B cell (primary cell): ENCODE data around the gene HDDC2. TPM values are rescaled to one million over a fixed set of nuclear protein-coding genes. Genes with fewer than 3 reads are reported as not detected.

ENCODE experiments used
- ATAC-seq: fragments of 200-7000 bp; cut with Tn5 transposase; one replicate; pipeline ENCODE4 v1.10.0; 2021; ENCODE audit warnings: low read depth, mild to moderate bottlenecking, moderate number of reproducible peaks, moderate library complexity
- CTCF ChIA-PET: fragments of 350-600 bp; sonication (Branson Sonifier 250); formaldehyde crosslinking; loops from one replicate; lab custom pipeline; 2021; ENCODE audit warnings: antibody characterized with exemption, inconsistent platforms; lab: Charles Lee
- POLR2A ChIA-PET: fragments of 350-600 bp; sonication (Branson Sonifier 250); formaldehyde crosslinking; loops from one replicate; lab custom pipeline; 2021; ENCODE audit warnings: antibody characterized with exemption; lab: Charles Lee
- DNase-seq: peaks from one replicate; pipeline ENCODE4 v3.0.0; 2013
- H2AFZ ChIP-seq: 2 replicates; pipeline ENCODE4 v1.6.1; 2012; ENCODE audit warnings: mild to moderate bottlenecking, low read depth, low read length; ENCODE audit not compliant: insufficient read depth, poor library complexity, severe bottlenecking
- H3K27ac ChIP-seq, 2 donors: 1 replicate in 1 of 2; 2 replicates in 1 of 2; pipeline ENCODE4 v1.5.1; 2012 to 2013; ENCODE audit warnings: low read length in 2 of 2, mild to moderate bottlenecking in 2 of 2, moderate library complexity in 1 of 2
- H3K27me3 ChIP-seq, 4 experiments: fragments of 200-600 bp in 1 of 4; sonication (generic) in 1 of 4; replicated peaks in 1 of 4; 1 replicate in 2 of 4; 2 replicates in 2 of 4; pipeline versions ENCODE4 v1.6.1 to v1.7.0; 2013 to 2016; ENCODE audit warnings: low read length in 3 of 4, mild to moderate bottlenecking in 2 of 4, mixed read lengths in 1 of 4, moderate library complexity in 1 of 4; ENCODE audit not compliant: insufficient read depth in 4 of 4, control insufficient read depth in 3 of 4; ENCODE audit errors: control extremely low read depth in 1 of 4
- H3K36me3 ChIP-seq, 2 experiments: replicated peaks in 1 of 2; 1 replicate in 1 of 2; 2 replicates in 1 of 2; pipeline versions ENCODE4 v1.6.1 to v1.7.1; 2013; ENCODE audit warnings: low read length in 1 of 2; ENCODE audit not compliant: insufficient read depth in 2 of 2, control insufficient read depth in 1 of 2; ENCODE audit errors: control extremely low read depth in 1 of 2, extremely low read depth in 1 of 2
- H3K4me1 ChIP-seq, 2 donors: fragments of 200-600 bp in 1 of 2; sonication (generic) in 1 of 2; 1 replicate in 1 of 2; 2 replicates in 1 of 2; pipeline versions ENCODE4 v1.5.1 to v1.6.1; 2013 to 2017; ENCODE audit warnings: low read length in 2 of 2; ENCODE audit not compliant: control insufficient read depth in 2 of 2, insufficient read depth in 2 of 2
- H3K4me2 ChIP-seq: replicated peaks from 2 replicates; pipeline ENCODE3; 2012; ENCODE audit warnings: mild to moderate bottlenecking, low read depth, low read length; ENCODE audit not compliant: poor library complexity, severe bottlenecking
- H3K4me3 ChIP-seq, 5 experiments: fragments of 200-600 bp in 1 of 5; sonication (generic) in 1 of 5; 1 replicate in 3 of 5; 2 replicates in 2 of 5; pipeline versions ENCODE4 v1.5.1 to v1.7.0; 2011 to 2016; ENCODE audit warnings: low read length in 4 of 5, mild to moderate bottlenecking in 4 of 5, low read depth in 2 of 5, control low read depth in 1 of 5, moderate library complexity in 1 of 5; ENCODE audit not compliant: insufficient read depth in 1 of 5; ENCODE audit errors: control extremely low read depth in 1 of 5, extremely low read depth in 1 of 5
- H3K79me2 ChIP-seq: fragments of 200-600 bp; sonication (generic); one replicate; pipeline ENCODE4 v1.6.0; 2016; ENCODE audit warnings: low read length; ENCODE audit not compliant: control insufficient read depth, insufficient read depth
- H3K9ac ChIP-seq: fragments of 200-600 bp; sonication (generic); 2 replicates; pipeline ENCODE4 v1.6.1; 2017; ENCODE audit warnings: mild to moderate bottlenecking, low read length, moderate library complexity
- H3K9me3 ChIP-seq, 3 donors: one replicate each; pipeline versions ENCODE4 v1.6.1 to v1.7.1; 2013; ENCODE audit warnings: low read length in 2 of 3; ENCODE audit not compliant: control insufficient read depth in 2 of 3, insufficient read depth in 1 of 3; ENCODE audit errors: control extremely low read depth in 1 of 3
- H4K20me1 ChIP-seq: 2 replicates; pipeline ENCODE4 v1.6.0; 2012; ENCODE audit warnings: mild to moderate bottlenecking, low read length; ENCODE audit not compliant: insufficient read depth, control insufficient read depth, poor library complexity, severe bottlenecking
- H3K27ac Mint-ChIP-seq: one replicate; pipeline ENCODE4 v1.8.0; 2021; ENCODE audit warnings: mixed read lengths
- H3K27me3 Mint-ChIP-seq: one replicate; pipeline ENCODE4 v1.8.0; 2021; ENCODE audit warnings: mixed read lengths
- H3K4me1 Mint-ChIP-seq: one replicate; pipeline ENCODE4 v1.8.0; 2021; ENCODE audit warnings: mixed read lengths
- H3K4me3 Mint-ChIP-seq: one replicate; pipeline ENCODE4 v1.8.0; 2021; ENCODE audit warnings: mixed read lengths
- H3K9me3 Mint-ChIP-seq: one replicate; pipeline ENCODE4 v1.8.0; 2022; ENCODE audit warnings: mixed read lengths; ENCODE audit not compliant: insufficient read depth
- EZH2 ChIP-seq: IDR thresholded peaks from 2 replicates; pipeline ENCODE4 v1.6.1; 2012; ENCODE audit warnings: borderline replicate concordance, low read depth, mild to moderate bottlenecking, moderate library complexity, low read length; ENCODE audit not compliant: insufficient read depth, poor library complexity, severe bottlenecking
- WGBS: methylation state at CpG from one replicate; pipeline ENCODE4 v1.1.5; 2013; ENCODE audit warnings: missing lambda C conversion rate; ENCODE audit not compliant: insufficient coverage; 5-methylcytosine and 5-hydroxymethylcytosine counted together
- intact Hi-C: fragments of 100-400 bp; cut with micrococcal nuclease; formaldehyde crosslinking; loops from one replicate; pipeline ENCODE4 v1.10.0; 2022
- polyA plus RNA-seq: library from polyadenylated mRNA; depleted of rRNA; stranded (reverse); fragments of >200 nt; gene quantifications from 2 replicates; pipeline ENCODE4 v1.2.3, GENCODE V29; 2012
- total RNA-seq, 2 donors: library from RNA; stranded (reverse); fragments of 120-200 nt in 1 of 2; gene quantifications; 1 replicate in 1 of 2; 2 replicates in 1 of 2; pipeline versions ENCODE4 v1.2.3 to v1.2.4, GENCODE V29; 2013 to 2022
- TF ChIP-seq, protein P1 (sequence below): fragments of 200-600 bp; IDR thresholded peaks from one replicate; pipeline ENCODE4 v1.8.0; 2022; ENCODE audit warnings: antibody characterized with exemption, mild to moderate bottlenecking

The HDDC2 gene
- total and polyA plus RNA-seq, 2 donors (not counting 1 experiment from before 2014, with no cell fraction given) = 31.6 to 37.6 TPM

DNA sequence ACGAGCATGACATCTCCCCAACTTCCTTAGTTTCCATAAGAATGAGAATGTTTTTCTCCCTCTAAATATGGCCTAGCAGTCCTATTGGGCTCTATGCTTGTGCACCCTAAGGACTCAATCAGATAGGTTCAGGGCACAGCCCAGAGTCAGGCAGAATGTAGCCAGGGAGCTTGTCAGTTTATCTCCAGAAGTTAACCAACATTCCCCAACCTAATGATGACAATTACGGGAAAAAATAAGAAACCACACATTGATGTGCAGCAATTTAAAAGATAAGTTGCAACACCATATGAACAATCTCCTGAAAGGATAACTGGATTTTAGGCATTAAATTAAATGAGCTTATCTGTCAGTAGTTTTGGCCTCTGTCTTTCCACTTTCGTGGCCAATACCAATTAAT is 71.1 kb downstream of the HDDC2 start:
- CTCF ChIA-PET = interaction anchor here (1.6 kb wide), 1 partner anchor 76 kb away, joined by 3 read pairs; the partner anchor contains the start of gene TPD52L1
- intact Hi-C loops = no loop called here

DNA sequence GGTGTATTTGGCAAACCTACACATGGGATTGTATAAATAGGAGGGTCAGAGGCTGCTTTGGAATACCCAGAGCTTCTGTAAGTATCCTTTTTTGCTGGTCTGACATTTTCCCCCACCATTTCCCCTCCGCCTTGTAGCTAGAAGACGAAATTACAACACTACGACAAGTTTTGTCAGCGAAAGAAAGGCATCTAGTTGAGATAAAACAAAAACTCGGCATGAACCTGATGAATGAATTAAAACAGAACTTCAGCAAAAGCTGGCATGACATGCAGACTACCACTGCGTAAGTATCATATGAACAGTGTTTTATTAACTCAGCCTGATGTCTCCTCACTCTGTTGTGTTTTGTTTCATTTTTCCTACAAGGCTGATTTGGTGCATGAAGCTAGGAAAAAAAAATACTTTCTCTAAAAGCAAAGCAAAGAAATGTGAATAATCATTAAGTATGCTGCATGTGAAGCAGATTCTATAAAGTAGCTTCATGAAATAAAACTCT is 72.7 kb downstream of the HDDC2 start:
- Histone ChIP-seq H3K36me3 (no peaks in the 10 kb centered on the region), H3K27ac (no peak overlapping the region), H3K4me3 (no peak overlapping the region), H3K4me2 (no peak overlapping the region), H3K9ac (no peak overlapping the region), H3K4me1 (no peaks in the 10 kb centered on the region), H3K79me2 (no peaks in the 10 kb centered on the region), H4K20me1 (no peaks in the 10 kb centered on the region), H2AFZ (no peak overlapping the region), H3K27me3 (peaks cover 0 to 6% (median 0%) of the 10 kb centered on the region in 4 experiments), H3K9me3 (no peaks in the 10 kb centered on the region)
- no peaks in the 10 kb centered on the region for H3K4me1 Mint-ChIP-seq
- intact Hi-C loops = no loop called here
- H3K27ac Mint-ChIP-seq = no peak overlapping the region
- no peak for TF ChIP-seq EZH2
- TF ChIP-seq, protein P1, sequence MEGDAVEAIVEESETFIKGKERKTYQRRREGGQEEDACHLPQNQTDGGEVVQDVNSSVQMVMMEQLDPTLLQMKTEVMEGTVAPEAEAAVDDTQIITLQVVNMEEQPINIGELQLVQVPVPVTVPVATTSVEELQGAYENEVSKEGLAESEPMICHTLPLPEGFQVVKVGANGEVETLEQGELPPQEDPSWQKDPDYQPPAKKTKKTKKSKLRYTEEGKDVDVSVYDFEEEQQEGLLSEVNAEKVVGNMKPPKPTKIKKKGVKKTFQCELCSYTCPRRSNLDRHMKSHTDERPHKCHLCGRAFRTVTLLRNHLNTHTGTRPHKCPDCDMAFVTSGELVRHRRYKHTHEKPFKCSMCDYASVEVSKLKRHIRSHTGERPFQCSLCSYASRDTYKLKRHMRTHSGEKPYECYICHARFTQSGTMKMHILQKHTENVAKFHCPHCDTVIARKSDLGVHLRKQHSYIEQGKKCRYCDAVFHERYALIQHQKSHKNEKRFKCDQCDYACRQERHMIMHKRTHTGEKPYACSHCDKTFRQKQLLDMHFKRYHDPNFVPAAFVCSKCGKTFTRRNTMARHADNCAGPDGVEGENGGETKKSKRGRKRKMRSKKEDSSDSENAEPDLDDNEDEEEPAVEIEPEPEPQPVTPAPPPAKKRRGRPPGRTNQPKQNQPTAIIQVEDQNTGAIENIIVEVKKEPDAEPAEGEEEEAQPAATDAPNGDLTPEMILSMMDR = no peak
- H3K4me3 Mint-ChIP-seq = no peak overlapping the region
- 85% methylated on average over 4 of the region's 6 CpGs for whole genome bisulfite sequencing
- no peaks in the 10 kb centered on the region for H3K9me3 Mint-ChIP-seq
- CTCF ChIA-PET = no interaction called here
- no peak for DNase-seq
- POLR2A ChIA-PET = interaction anchor here (0.6 kb wide), 1 partner anchor 23 kb away, joined by 3 read pairs; no protein-coding TSS in a partner anchor
- no peak for ATAC-seq
- H3K27me3 Mint-ChIP-seq = no peaks in the 10 kb centered on the region

More for the DNA sequence above, 71.1 kb downstream of the HDDC2 start:
- Histone ChIP-seq H2AFZ (no peak overlapping the region), H3K27ac (no peak overlapping the region), H3K4me3 (no peak overlapping the region), H3K9ac (no peak overlapping the region), H3K36me3 (no peaks in the 10 kb centered on the region), H3K79me2 (no peaks in the 10 kb centered on the region), H3K4me2 (no peak overlapping the region), H3K4me1 (no peaks in the 10 kb centered on the region), H3K9me3 (no peaks in the 10 kb centered on the region), H4K20me1 (no peaks in the 10 kb centered on the region), H3K27me3 (peaks cover 0 to 6% (median 0%) of the 10 kb centered on the region in 4 experiments)
- DNase-seq = no peak
- Mint-ChIP-seq H3K9me3 (no peaks in the 10 kb centered on the region), H3K27ac (no peak overlapping the region), H3K4me1 (no peaks in the 10 kb centered on the region), H3K4me3 (no peak overlapping the region), H3K27me3 (no peaks in the 10 kb centered on the region)
- ATAC-seq = no peak
- POLR2A ChIA-PET = no interaction called here
- TF ChIP-seq, protein P1 = no peak
- no peak for TF ChIP-seq EZH2
- WGBS = no CpG with 5 or more reads among the region's 3 CpGs
